Parathyroid adenoma (tissue), 2 donors: ENCODE measurements around the gene OR6C65.
"Not testable (repeated sequence)": the region's sequence is repeated elsewhere in the genome, so short reads cannot be mapped to it uniquely, and the experiment has no call there.

Experiments used
- H2AFZ ChIP-seq: fragments of 300-600 bp; sonication (generic); one replicate; pipeline ENCODE4 v1.7.0; 2017; ENCODE audit warnings: antibody characterized with exemption, mild to moderate bottlenecking
- H3K27ac ChIP-seq: fragments of 300-600 bp; sonication (generic); one replicate; pipeline ENCODE4 v1.7.0; 2017
- H3K27me3 ChIP-seq: fragments of 300-600 bp; sonication (generic); one replicate; pipeline ENCODE4 v1.7.0; 2017; ENCODE audit warnings: low read length; ENCODE audit not compliant: control insufficient read depth, insufficient read depth
- H3K36me3 ChIP-seq: fragments of 300-600 bp; sonication (generic); one replicate; pipeline ENCODE4 v1.7.0; 2017; ENCODE audit warnings: low read length; ENCODE audit not compliant: control insufficient read depth, insufficient read depth
- H3K4me1 ChIP-seq: fragments of 300-600 bp; sonication (generic); one replicate; pipeline ENCODE4 v1.7.0; 2017; ENCODE audit warnings: control low read depth
- H3K4me2 ChIP-seq: fragments of 300-600 bp; sonication (generic); one replicate; pipeline ENCODE4 v1.7.0; 2017; ENCODE audit warnings: low read length
- H3K4me3 ChIP-seq: fragments of 300-600 bp; sonication (generic); one replicate; pipeline ENCODE4 v1.7.0; 2017; ENCODE audit warnings: low read depth, low read length
- H3K79me2 ChIP-seq: fragments of 300-600 bp; sonication (generic); one replicate; pipeline ENCODE4 v1.7.0; 2017; ENCODE audit warnings: control low read depth
- H3K9ac ChIP-seq: fragments of 300-600 bp; sonication (generic); one replicate; pipeline ENCODE4 v1.7.0; 2017; ENCODE audit warnings: mild to moderate bottlenecking
- H3K9me3 ChIP-seq: fragments of 300-600 bp; sonication (generic); one replicate; pipeline ENCODE4 v1.7.0; 2017; ENCODE audit warnings: low read length; ENCODE audit not compliant: control insufficient read depth
- CTCF ChIP-seq: fragments of 300-600 bp; sonication (generic); IDR thresholded peaks from one replicate; pipeline ENCODE4 v1.7.0; 2017; ENCODE audit warnings: antibody characterized with exemption, mild to moderate bottlenecking
- donor health status: primary hyperparathyroidism.

Gene OR6C65

GRCh38 chr12:55428331-55429243 is 28.3 kb downstream of the OR6C65 start:
- no peaks in the 10 kb centered on the region for H3K27me3 ChIP-seq

DNA sequence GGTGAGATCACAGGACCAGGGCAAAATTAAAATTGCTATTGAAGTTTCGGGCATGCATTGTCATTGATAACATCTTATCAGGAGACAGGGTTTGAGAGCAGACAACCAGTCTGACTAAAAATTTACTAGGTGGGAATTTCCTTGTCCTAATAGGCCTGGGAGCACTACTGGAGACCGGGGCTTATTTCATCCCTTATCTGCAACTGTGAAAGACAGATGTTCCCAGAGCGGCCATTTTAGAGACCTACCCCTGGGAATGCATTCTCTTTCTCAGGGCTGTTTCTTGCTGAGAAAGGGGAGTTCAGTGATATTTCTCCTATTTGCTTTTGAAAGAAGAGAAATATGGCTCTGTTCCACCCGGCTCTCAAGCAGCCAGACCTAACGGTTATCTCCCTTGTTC is 40.9 kb downstream of the OR6C65 start:
- H3K4me2 ChIP-seq, H3K9me3 ChIP-seq: not testable (repeated sequence)

More at GRCh38 chr12:55428331-55429243, 28.3 kb downstream of the OR6C65 start:
- no peaks in the 10 kb centered on the region for H3K9me3 ChIP-seq
- no peak overlapping the region for H3K4me2 ChIP-seq
- no peak overlapping the region for H2AFZ ChIP-seq
- H3K4me3 ChIP-seq = no peak overlapping the region
- H3K27ac ChIP-seq = no peak overlapping the region
- TF ChIP-seq CTCF = no peak
- H3K9ac ChIP-seq = no peak overlapping the region
- no peaks in the 10 kb centered on the region for H3K79me2 ChIP-seq
- no peaks in the 10 kb centered on the region for H3K4me1 ChIP-seq
- no peaks in the 10 kb centered on the region for H3K36me3 ChIP-seq

GRCh38 chr12:55443776-55444175 is 43.4 kb downstream of the OR6C65 start, which contains the start of gene OR6C2:
TSS of gene OR6C2 (plus strand) at chr12:55444076. CDS start at chr12:55452214, 8,138 bp downstream.
- Histone ChIP-seq H3K9me3 (no peaks in the 10 kb centered on the region), H3K4me3 (no peak within 1 kb of the TSS), H3K36me3 (no peaks in the 10 kb centered on the region), H3K4me2 (no peak within 1 kb of the TSS), H3K9ac (no peak within 1 kb of the TSS), H3K27me3 (no peaks in the 10 kb centered on the region), H3K4me1 (no peaks in the 10 kb centered on the region), H2AFZ (no peak within 1 kb of the TSS), H3K27ac (no peak within 1 kb of the TSS), H3K79me2 (no peaks in the 10 kb centered on the region)
- TF ChIP-seq CTCF = no peak

More for the DNA sequence above, 40.9 kb downstream of the OR6C65 start:
- not testable (repeated sequence) for H3K36me3 ChIP-seq, H3K27ac ChIP-seq, H3K4me1 ChIP-seq, H2AFZ ChIP-seq, H3K79me2 ChIP-seq, H3K9ac ChIP-seq, H3K4me3 ChIP-seq, H3K27me3 ChIP-seq

- Histone ChIP-seq H3K9ac (no peak overlapping the region), H3K4me3 (no peak overlapping the region), H3K4me2 (no peak overlapping the region), H3K27ac (no peak overlapping the region), H2AFZ (no peak overlapping the region), H3K27me3 (no peaks in the 10 kb centered on the region), H3K79me2 (no peaks in the 10 kb centered on the region), H3K36me3 (no peaks in the 10 kb centered on the region), H3K9me3 (no peaks in the 10 kb centered on the region), H3K4me1 (no peaks in the 10 kb centered on the region)
- TF ChIP-seq CTCF = no peak
Measured at GRCh38 chr12:55445357-55445756, 45.0 kb downstream of the OR6C65 start.

GRCh38 chr12:55446326-55446725 is 46.0 kb downstream of the OR6C65 start:
- Histone ChIP-seq H3K4me3 (no peak overlapping the region), H3K79me2 (no peaks in the 10 kb centered on the region), H3K4me2 (no peak overlapping the region), H3K9ac (no peak overlapping the region), H2AFZ (no peak overlapping the region), H3K27ac (no peak overlapping the region), H3K4me1 (no peaks in the 10 kb centered on the region), H3K9me3 (no peaks in the 10 kb centered on the region), H3K36me3 (no peaks in the 10 kb centered on the region), H3K27me3 (no peaks in the 10 kb centered on the region)
- peak; percentile 9 for TF ChIP-seq CTCF
